ENCODE measurements around the gene WDR81. TPM values are rescaled to one million over a fixed set of nuclear protein-coding genes. Genes with fewer than 3 reads are reported as not detected.
"Not testable (repeated sequence)": the region's sequence is repeated elsewhere in the genome, so short reads cannot be mapped to it uniquely, and the experiment has no call there.

WDR81 gene
- total and polyA plus RNA-seq, 2 donors: 11.8 to 37.7 TPM

- Histone ChIP-seq H3K36me3 (ENCODE audit: insufficient read depth) (peaks cover 3% of the 10 kb centered on the region), H3K4me3 (ENCODE audit: low read depth, low read length) (no peak overlapping the region), H3K4me1 (ENCODE audit: insufficient read depth) (no peaks in the 10 kb centered on the region), H3K27ac (ENCODE audit: low read depth) (peak overlapping the region; percentile 92)
- DNase-seq (ENCODE audit: extremely low spot score): no peak
- WGBS: 57% methylated on average over 40 of the region's 40 CpGs
These were observed 6.1 kb downstream of the WDR81 start for GRCh38 chr17:1730326-1731193.

GRCh38 chr17:1731194-1731506, 6.6 kb downstream of the WDR81 start:
- no peak for DNase-seq (ENCODE audit: extremely low spot score)
- Histone ChIP-seq H3K4me3 (ENCODE audit: low read depth, low read length) (no peak overlapping the region), H3K27ac (ENCODE audit: low read depth) (peak overlapping the region; percentile 92), H3K4me1 (ENCODE audit: insufficient read depth) (no peaks in the 10 kb centered on the region), H3K36me3 (ENCODE audit: insufficient read depth) (peaks cover 3% of the 10 kb centered on the region)
- 77% methylated on average over 10 of the region's 10 CpGs for WGBS

GRCh38 chr17:1732241-1732832, 7.8 kb downstream of the WDR81 start:
- Histone ChIP-seq H3K4me3 (ENCODE audit: low read depth, low read length) (no peak overlapping the region), H3K36me3 (ENCODE audit: insufficient read depth) (peaks cover 3% of the 10 kb centered on the region), H3K4me1 (ENCODE audit: insufficient read depth) (no peaks in the 10 kb centered on the region), H3K27ac (ENCODE audit: low read depth) (no peak overlapping the region)
- 94% methylated on average over 22 of the region's 22 CpGs for WGBS
- DNase-seq (ENCODE audit: extremely low spot score): no peak

- Histone ChIP-seq H3K36me3 (ENCODE audit: insufficient read depth) (peaks cover 1% of the 10 kb centered on the region), H3K27ac (ENCODE audit: low read depth) (no peak overlapping the region), H3K4me1 (ENCODE audit: insufficient read depth) (no peaks in the 10 kb centered on the region), H3K4me3 (ENCODE audit: low read depth, low read length) (no peak overlapping the region)
- no peak for DNase-seq (ENCODE audit: extremely low spot score)
- 86% methylated on average over 11 of the region's 11 CpGs for WGBS
These were observed 8.4 kb downstream of the WDR81 start for GRCh38 chr17:1732833-1733321.

GRCh38 chr17:1733759-1734158, 9.3 kb downstream of the WDR81 start:
- no peaks in the 10 kb centered on the region for H3K36me3 ChIP-seq (ENCODE audit: insufficient read depth)
- 94% methylated on average over 38 of the region's 38 CpGs for WGBS
- no peak overlapping the region for H3K4me3 ChIP-seq (ENCODE audit: low read depth, low read length)
- no peaks in the 10 kb centered on the region for H3K4me1 ChIP-seq (ENCODE audit: insufficient read depth)
- no peak overlapping the region for H3K27ac ChIP-seq (ENCODE audit: low read depth)
- DNase-seq (ENCODE audit: extremely low spot score): no peak

GRCh38 chr17:1735418-1735817, 10.9 kb downstream of the WDR81 start:
- 96% methylated on average over 10 of the region's 10 CpGs for WGBS
- DNase-seq (ENCODE audit: extremely low spot score): no peak
- Histone ChIP-seq H3K36me3 (ENCODE audit: insufficient read depth) (no peaks in the 10 kb centered on the region), H3K4me1 (ENCODE audit: insufficient read depth) (no peaks in the 10 kb centered on the region), H3K27ac (ENCODE audit: low read depth) (no peak overlapping the region), H3K4me3 (ENCODE audit: low read depth, low read length) (no peak overlapping the region)

- DNase-seq (ENCODE audit: extremely low spot score): no peak
- no peaks in the 10 kb centered on the region for H3K4me1 ChIP-seq (ENCODE audit: insufficient read depth)
- H3K27ac ChIP-seq (ENCODE audit: low read depth): no peak overlapping the region
- H3K36me3 ChIP-seq (ENCODE audit: insufficient read depth): no peaks in the 10 kb centered on the region
- H3K4me3 ChIP-seq (ENCODE audit: low read depth, low read length): no peak overlapping the region
- WGBS: 93% methylated on average over 17 of the region's 17 CpGs
These were observed 11.4 kb downstream of the WDR81 start for GRCh38 chr17:1735834-1736347.

GRCh38 chr17:1736348-1737281, 12.1 kb downstream of the WDR81 start:
- Histone ChIP-seq H3K27ac (ENCODE audit: low read depth) (no peak overlapping the region), H3K4me1 (ENCODE audit: insufficient read depth) (no peaks in the 10 kb centered on the region), H3K4me3 (ENCODE audit: low read depth, low read length) (no peak overlapping the region), H3K36me3 (ENCODE audit: insufficient read depth) (no peaks in the 10 kb centered on the region)
- 65% methylated on average over 25 of the region's 25 CpGs for WGBS
- no peak for DNase-seq (ENCODE audit: extremely low spot score)

- no peaks in the 10 kb centered on the region for H3K4me1 ChIP-seq (ENCODE audit: insufficient read depth)
- 93% methylated on average over 21 of the region's 21 CpGs for WGBS
- H3K4me3 ChIP-seq (ENCODE audit: low read depth, low read length): no peak overlapping the region
- DNase-seq (ENCODE audit: extremely low spot score): no peak
- H3K27ac ChIP-seq (ENCODE audit: low read depth): no peak overlapping the region
- H3K36me3 ChIP-seq (ENCODE audit: insufficient read depth): no peaks in the 10 kb centered on the region
These were observed 13.2 kb downstream of the WDR81 start for GRCh38 chr17:1737531-1738291.

GRCh38 chr17:1741899-1742298, 17.4 kb downstream of the WDR81 start:
- not testable (repeated sequence) for H3K27ac ChIP-seq (ENCODE audit: low read depth); H3K4me1 ChIP-seq (ENCODE audit: insufficient read depth); H3K36me3 ChIP-seq (ENCODE audit: insufficient read depth); DNase-seq (ENCODE audit: extremely low spot score); H3K4me3 ChIP-seq (ENCODE audit: low read depth, low read length)
- WGBS: 79% methylated on average over 7 of the region's 7 CpGs

- no peak for DNase-seq (ENCODE audit: extremely low spot score)
- WGBS: 56% methylated on average over 10 of the region's 10 CpGs
- no peaks in the 10 kb centered on the region for H3K36me3 ChIP-seq (ENCODE audit: insufficient read depth)
- H3K4me3 ChIP-seq (ENCODE audit: low read depth, low read length): no peak within 1 kb of the TSS
- no peak within 1 kb of the TSS for H3K27ac ChIP-seq (ENCODE audit: low read depth)
- H3K4me1 ChIP-seq (ENCODE audit: insufficient read depth): no peaks in the 10 kb centered on the region
These were observed 18.0 kb downstream of the WDR81 start, which contains the start of gene SERPINF2 for GRCh38 chr17:1742371-1743087. TSS of gene SERPINF2 (plus strand) at chr17:1742871. CDS start at chr17:1744996, 2,125 bp downstream.

GRCh38 chr17:1743088-1743439, 18.6 kb downstream of the WDR81 start:
- no peak for DNase-seq (ENCODE audit: extremely low spot score)
- Histone ChIP-seq H3K27ac (ENCODE audit: low read depth) (no peak overlapping the region), H3K4me1 (ENCODE audit: insufficient read depth) (no peaks in the 10 kb centered on the region), H3K4me3 (ENCODE audit: low read depth, low read length) (no peak overlapping the region), H3K36me3 (ENCODE audit: insufficient read depth) (no peaks in the 10 kb centered on the region)
- WGBS: 91% methylated on average over 2 of the region's 2 CpGs

All from urinary bladder (tissue), 4 donors.